ENCODE data around the gene DCHS1. TPM values are rescaled to one million over a fixed set of nuclear protein-coding genes. Genes with fewer than 3 reads are reported as not detected.

The DCHS1 gene, protein sequence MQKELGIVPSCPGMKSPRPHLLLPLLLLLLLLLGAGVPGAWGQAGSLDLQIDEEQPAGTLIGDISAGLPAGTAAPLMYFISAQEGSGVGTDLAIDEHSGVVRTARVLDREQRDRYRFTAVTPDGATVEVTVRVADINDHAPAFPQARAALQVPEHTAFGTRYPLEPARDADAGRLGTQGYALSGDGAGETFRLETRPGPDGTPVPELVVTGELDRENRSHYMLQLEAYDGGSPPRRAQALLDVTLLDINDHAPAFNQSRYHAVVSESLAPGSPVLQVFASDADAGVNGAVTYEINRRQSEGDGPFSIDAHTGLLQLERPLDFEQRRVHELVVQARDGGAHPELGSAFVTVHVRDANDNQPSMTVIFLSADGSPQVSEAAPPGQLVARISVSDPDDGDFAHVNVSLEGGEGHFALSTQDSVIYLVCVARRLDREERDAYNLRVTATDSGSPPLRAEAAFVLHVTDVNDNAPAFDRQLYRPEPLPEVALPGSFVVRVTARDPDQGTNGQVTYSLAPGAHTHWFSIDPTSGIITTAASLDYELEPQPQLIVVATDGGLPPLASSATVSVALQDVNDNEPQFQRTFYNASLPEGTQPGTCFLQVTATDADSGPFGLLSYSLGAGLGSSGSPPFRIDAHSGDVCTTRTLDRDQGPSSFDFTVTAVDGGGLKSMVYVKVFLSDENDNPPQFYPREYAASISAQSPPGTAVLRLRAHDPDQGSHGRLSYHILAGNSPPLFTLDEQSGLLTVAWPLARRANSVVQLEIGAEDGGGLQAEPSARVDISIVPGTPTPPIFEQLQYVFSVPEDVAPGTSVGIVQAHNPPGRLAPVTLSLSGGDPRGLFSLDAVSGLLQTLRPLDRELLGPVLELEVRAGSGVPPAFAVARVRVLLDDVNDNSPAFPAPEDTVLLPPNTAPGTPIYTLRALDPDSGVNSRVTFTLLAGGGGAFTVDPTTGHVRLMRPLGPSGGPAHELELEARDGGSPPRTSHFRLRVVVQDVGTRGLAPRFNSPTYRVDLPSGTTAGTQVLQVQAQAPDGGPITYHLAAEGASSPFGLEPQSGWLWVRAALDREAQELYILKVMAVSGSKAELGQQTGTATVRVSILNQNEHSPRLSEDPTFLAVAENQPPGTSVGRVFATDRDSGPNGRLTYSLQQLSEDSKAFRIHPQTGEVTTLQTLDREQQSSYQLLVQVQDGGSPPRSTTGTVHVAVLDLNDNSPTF (N-terminal part only)
- 0.03 to 0.14 TPM (median 0.08 TPM) in 5 replicates for total RNA-seq (2022; extraction: Qiagen RNA extraction; ENCODE audit: low read depth)

DNA sequence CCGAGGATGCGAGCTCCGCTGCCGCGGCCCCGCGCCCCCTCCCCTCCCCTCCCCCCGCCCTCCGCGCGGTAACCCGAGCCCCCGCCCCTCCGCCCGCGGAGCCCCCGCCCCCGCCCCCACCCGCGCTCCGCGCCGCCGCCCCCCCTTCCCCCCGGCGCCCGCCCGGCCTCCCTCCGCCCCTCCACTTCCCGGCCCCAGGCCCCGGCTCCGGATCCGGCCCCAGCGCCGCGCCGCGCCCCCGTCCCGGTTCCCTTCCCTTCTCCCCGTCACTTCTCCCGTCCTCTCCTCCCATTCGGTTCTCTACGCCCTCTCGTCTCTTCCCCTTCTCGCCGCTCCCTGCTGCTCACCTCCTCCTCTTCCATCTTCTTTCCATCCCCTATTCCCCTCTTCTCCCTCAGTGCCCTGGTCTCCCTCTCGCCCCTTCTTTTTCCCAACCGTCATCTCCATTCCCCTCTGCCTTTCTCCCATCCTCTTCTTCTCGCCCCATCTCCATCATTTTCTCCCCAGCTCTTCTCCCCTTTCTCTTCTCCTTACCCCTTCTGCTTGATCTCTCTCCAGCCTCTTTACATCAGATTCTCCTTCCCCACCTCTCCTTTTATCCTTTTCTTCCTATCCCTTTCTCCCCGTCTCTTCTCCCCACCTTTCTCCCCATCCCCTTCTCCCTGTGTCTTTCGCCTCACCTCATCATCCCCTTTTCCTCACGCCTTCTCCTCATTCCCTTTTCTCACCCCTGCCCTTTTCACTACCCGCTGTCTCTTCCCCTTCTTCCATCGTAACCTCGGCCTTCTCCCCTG lies at the start of gene DCHS1:
DCHS1 (minus strand) TSS at position 20 of the 794 bp plus-strand sequence. CDS start 14,196 bp downstream, outside the sequence.

DNA sequence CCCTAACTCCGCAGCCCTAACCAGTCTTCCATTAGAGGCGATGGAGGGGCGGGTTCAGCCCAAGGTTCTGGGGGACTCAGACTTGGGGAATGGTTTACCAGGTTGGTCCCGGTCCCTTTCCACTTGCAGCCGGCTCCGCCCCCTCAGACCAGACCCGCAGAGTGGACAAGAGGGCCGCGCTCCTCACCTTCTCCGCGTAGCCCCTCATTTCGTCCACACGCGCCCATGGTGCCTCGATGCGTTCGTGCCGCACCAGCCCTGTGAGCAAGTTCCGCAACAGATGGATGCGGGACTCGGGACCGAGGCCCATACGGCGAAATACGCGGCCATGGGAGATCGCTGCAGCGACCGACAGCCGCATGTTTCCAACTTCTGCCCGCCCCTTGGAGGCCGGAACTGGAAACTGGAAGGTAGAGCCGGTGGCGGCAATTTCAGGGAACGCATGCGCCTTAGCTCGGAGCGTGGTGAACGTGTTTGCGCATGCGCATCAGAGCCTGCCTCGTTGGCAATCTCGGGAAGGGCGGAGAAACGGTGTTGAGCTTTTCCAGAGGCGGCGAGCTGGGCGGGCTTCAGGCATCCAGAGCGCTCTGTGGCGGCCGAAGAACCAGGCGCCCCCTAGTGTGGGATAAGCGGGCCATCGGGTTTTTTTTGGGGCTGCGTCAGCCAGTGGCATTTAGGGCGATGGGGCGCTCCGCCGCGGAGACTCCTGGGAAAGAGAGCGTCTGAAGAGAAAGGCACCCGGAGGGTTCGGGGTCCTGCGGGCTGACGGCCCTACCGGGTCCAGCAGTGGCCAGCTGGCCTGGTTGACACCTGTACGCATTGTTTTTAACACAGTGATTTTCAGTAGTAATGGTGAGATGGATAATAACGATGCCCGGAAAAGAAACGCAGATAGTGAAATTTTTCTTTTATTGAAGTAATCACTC lies 27.6 kb upstream of the DCHS1 start, which contains the start of gene MRPL17:
MRPL17 (minus strand) TSS at position 405 of the 926 bp plus-strand sequence; CDS start at position 361, 44 bp downstream.

GRCh38 chr11:6619004-6619745 lies 36.4 kb downstream of the DCHS1 start, which contains the start of gene TPP1:
Gene TPP1, minus strand, starts transcription at chr11:6619422. Its CDS starts 22 bp downstream, at chr11:6619400.

DNA sequence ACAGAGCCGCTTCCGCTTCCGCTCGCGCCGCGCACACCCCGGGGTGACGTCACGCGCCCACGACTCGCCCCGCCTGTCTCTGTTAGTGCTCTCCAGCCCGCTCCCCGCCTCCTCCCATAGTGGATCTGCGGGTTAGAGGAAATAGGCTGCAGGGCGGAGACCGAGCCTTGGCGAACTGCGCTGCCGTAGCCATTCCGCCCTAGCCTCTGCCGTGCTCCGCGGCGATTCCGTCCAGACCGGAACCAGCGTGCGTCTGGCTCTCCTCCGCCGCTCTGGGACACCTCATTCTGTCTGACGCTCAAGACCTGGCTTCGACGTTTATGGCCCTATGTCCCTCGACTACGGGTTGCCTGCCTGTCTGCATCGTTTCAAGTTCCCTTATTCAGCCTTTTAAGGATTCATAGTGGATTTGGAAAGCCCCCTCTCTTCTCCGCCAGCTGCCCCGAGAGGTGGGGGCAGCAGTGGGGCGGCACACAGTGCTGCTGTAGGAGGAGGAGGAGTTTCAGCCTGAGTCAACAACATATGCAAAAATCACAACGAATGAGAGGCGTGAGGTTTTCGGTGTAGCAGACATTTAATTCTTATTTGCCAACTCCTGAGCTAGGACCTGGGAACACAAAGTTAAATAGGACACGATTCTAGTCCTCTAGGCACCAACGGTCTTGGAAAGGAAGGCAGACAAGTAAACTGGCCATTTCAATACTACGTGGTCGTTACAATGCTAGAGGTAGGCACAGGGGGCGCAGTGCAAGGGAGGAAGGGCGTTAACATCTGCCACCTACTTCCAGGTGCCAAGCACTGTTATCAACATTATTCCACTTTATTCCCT lies 43.2 kb downstream of the DCHS1 start, which contains the start of gene TAF10:
TAF10 (minus strand) TSS at position 4 of the 829 bp plus-strand sequence. CDS start 27 bp downstream, outside the sequence.

GRCh38 chr11:6603287-6604080 lies 52.1 kb downstream of the DCHS1 start, which contains the start of the genes ILK and RRP8:
Gene ILK, plus strand, starts transcription at chr11:6603774. Its CDS starts 498 bp downstream, at chr11:6604272.
Gene RRP8, minus strand, starts transcription at chr11:6603616. Its CDS starts 114 bp downstream, at chr11:6603502.

Other genes with a start within 250 kb of the DCHS1 start
- gene APBB1, start 236.7 kb downstream of the DCHS1 start, total RNA-seq (2022; extraction: Qiagen RNA extraction; ENCODE audit: low read depth), result 16.0 to 18.8 TPM (median 18.2 TPM) in 5 replicates
- 0.28 to 0.91 TPM (median 0.57 TPM) in 5 replicates for gene HPX, start 214.8 kb downstream of the DCHS1 start, total RNA-seq (2022; extraction: Qiagen RNA extraction; ENCODE audit: low read depth)
- gene TRIM3, start 181.9 kb downstream of the DCHS1 start, total RNA-seq (2022; extraction: Qiagen RNA extraction; ENCODE audit: low read depth), result 13.6 to 20.3 TPM (median 17.9 TPM) in 5 replicates
- gene ARFIP2, start 174.5 kb downstream of the DCHS1 start, total RNA-seq (2022; extraction: Qiagen RNA extraction; ENCODE audit: low read depth), result 55.1 to 58.2 TPM (median 57.8 TPM) in 5 replicates
- 32.6 to 37.6 TPM (median 35.3 TPM) in 5 replicates for gene TIMM10B, start 174.3 kb downstream of the DCHS1 start, total RNA-seq (2022; extraction: Qiagen RNA extraction; ENCODE audit: low read depth)
- 2.3 to 3.3 TPM (median 3.0 TPM) in 5 replicates for gene DNHD1, start 158.5 kb downstream of the DCHS1 start, total RNA-seq (2022; extraction: Qiagen RNA extraction; ENCODE audit: low read depth)
- gene RRP8, start 52.2 kb downstream of the DCHS1 start, total RNA-seq (2022; extraction: Qiagen RNA extraction; ENCODE audit: low read depth), result 25.1 to 32.0 TPM (median 29.4 TPM) in 5 replicates
- gene ILK, start 52.0 kb downstream of the DCHS1 start, total RNA-seq (2022; extraction: Qiagen RNA extraction; ENCODE audit: low read depth), result 102 to 117 TPM (median 112 TPM) in 5 replicates
- gene TAF10, start 43.6 kb downstream of the DCHS1 start, total RNA-seq (2022; extraction: Qiagen RNA extraction; ENCODE audit: low read depth), result 155 to 277 TPM (median 228 TPM) in 5 replicates
- 40.6 to 49.2 TPM (median 44.8 TPM) in 5 replicates for gene TPP1, start 36.4 kb downstream of the DCHS1 start, total RNA-seq (2022; extraction: Qiagen RNA extraction; ENCODE audit: low read depth)
- gene MRPL17, start 27.5 kb upstream of the DCHS1 start, total RNA-seq (2022; extraction: Qiagen RNA extraction; ENCODE audit: low read depth), result 93.1 to 110 TPM (median 101 TPM) in 5 replicates
- 0.03 TPM in 2 of 5 replicates, not detected in the others for gene OR2AG2, start 116.2 kb upstream of the DCHS1 start, total RNA-seq (2022; extraction: Qiagen RNA extraction; ENCODE audit: low read depth)
- not detected in 5 replicates for gene OR2AG1, start 127.2 kb upstream of the DCHS1 start, total RNA-seq (2022; extraction: Qiagen RNA extraction; ENCODE audit: low read depth)
- gene OR6A2, start 143.9 kb upstream of the DCHS1 start, total RNA-seq (2022; extraction: Qiagen RNA extraction; ENCODE audit: low read depth), result not detected in 5 replicates
- gene OR10A5, start 189.9 kb upstream of the DCHS1 start, total RNA-seq (2022; extraction: Qiagen RNA extraction; ENCODE audit: low read depth), result not detected in 5 replicates
- not detected in 5 replicates for gene OR10A2, start 207.2 kb upstream of the DCHS1 start, total RNA-seq (2022; extraction: Qiagen RNA extraction; ENCODE audit: low read depth)
- gene OR10A4, start 220.8 kb upstream of the DCHS1 start, total RNA-seq (2022; extraction: Qiagen RNA extraction; ENCODE audit: low read depth), result not detected in 5 replicates
- not detected in 5 replicates for gene OR2D2, start 236.7 kb upstream of the DCHS1 start, total RNA-seq (2022; extraction: Qiagen RNA extraction; ENCODE audit: low read depth)